SK-N-SH (cell line): ENCODE data around the gene PDHB. TPM values are rescaled to one million over a fixed set of nuclear protein-coding genes. Genes with fewer than 3 reads are reported as not detected.

Experiments
- CTCF ChIA-PET: fragments of 300-600, 350-600 bp; formaldehyde crosslinking; extraction: SDS; loops from one replicate; lab custom pipeline; 2021; lab: Yijun Ruan, JAX
- POLR2A ChIA-PET: fragments of 350-600 bp; sonication (Branson Sonifier 250); formaldehyde crosslinking; extraction: SDS; loops from one replicate; lab custom pipeline; 2020; ENCODE audit warnings: antibody characterized with exemption, inconsistent platforms; lab: Yijun Ruan, JAX
- DNase-seq: peaks from one replicate; pipeline ENCODE4 v3.0.0; 2012
- H2AFZ ChIP-seq: fragments of 200-600 bp; sonication (generic); 2 replicates; pipeline ENCODE4 v1.8.1; 2016; ENCODE audit warnings: antibody characterized with exemption, mild to moderate bottlenecking, low read depth
- H3F3A ChIP-seq: fragments of 200-600 bp; sonication (generic); replicated peaks from 2 replicates; pipeline ENCODE3; 2016; ENCODE audit warnings: antibody characterized with exemption, mild to moderate bottlenecking; ENCODE audit not compliant: insufficient read depth
- H3K27ac ChIP-seq, 2 experiments: fragments of 200-500 bp in 1 of 2; fragments of 200-600 bp in 1 of 2; sonication (Bioruptor generic) in 1 of 2; sonication (generic), shearing (Covaris generic) in 1 of 2; 2 replicates each; pipeline versions ENCODE4 v1.5.1 to v1.6.1; 2014 to 2016; ENCODE audit warnings: low read depth in 2 of 2, inconsistent platforms in 1 of 2, low read length in 1 of 2, mild to moderate bottlenecking in 1 of 2, mixed read lengths in 1 of 2
- H3K27me3 ChIP-seq: fragments of 200-600 bp; sonication (generic), shearing (Covaris generic); 2 replicates; pipeline ENCODE4 v1.6.1; 2016; ENCODE audit warnings: mixed run types; ENCODE audit not compliant: insufficient read depth
- H3K36me3 ChIP-seq, 2 experiments: fragments of 200-500 bp in 1 of 2; fragments of 200-600 bp in 1 of 2; sonication (Bioruptor generic) in 1 of 2; sonication (generic) in 1 of 2; replicated peaks in 1 of 2; 2 replicates each; pipeline versions ENCODE3 to v1.5.1; 2014 to 2016; ENCODE audit warnings: low read length in 1 of 2, mild to moderate bottlenecking in 1 of 2; ENCODE audit not compliant: insufficient read depth in 2 of 2, control insufficient read depth in 1 of 2
- H3K4me1 ChIP-seq, 2 experiments: fragments of 200-500 bp in 1 of 2; fragments of 200-600 bp in 1 of 2; sonication (Bioruptor generic) in 1 of 2; sonication (generic), shearing (Covaris generic) in 1 of 2; 2 replicates each; pipeline versions ENCODE4 v1.5.1 to v1.6.1; 2014 to 2016; ENCODE audit warnings: low read depth in 1 of 2, low read length in 1 of 2, mixed run types in 1 of 2; ENCODE audit not compliant: insufficient read depth in 2 of 2, control insufficient read depth in 1 of 2
- H3K4me2 ChIP-seq: fragments of 200-600 bp; sonication (generic), shearing (Covaris generic); 2 replicates; pipeline ENCODE4 v1.6.1; 2017; ENCODE audit warnings: mixed run types
- H3K4me3 ChIP-seq, 2 experiments: fragments of 200-500 bp in 1 of 2; fragments of 200-600 bp in 1 of 2; sonication (Bioruptor generic) in 1 of 2; sonication (generic), shearing (Covaris generic) in 1 of 2; 2 replicates each; pipeline versions ENCODE4 v1.5.1 to v1.8.1; 2014 to 2016; ENCODE audit warnings: low read depth in 2 of 2, inconsistent platforms in 1 of 2, low read length in 1 of 2, mild to moderate bottlenecking in 1 of 2, mixed read lengths in 1 of 2, moderate library complexity in 1 of 2
- H3K79me2 ChIP-seq: fragments of 200-600 bp; sonication (generic); 2 replicates; pipeline ENCODE4 v1.8.1; 2017; ENCODE audit warnings: mild to moderate bottlenecking; ENCODE audit not compliant: insufficient read depth
- H3K9ac ChIP-seq: fragments of 200-600 bp; sonication (generic); 2 replicates; pipeline ENCODE4 v1.6.1; 2017; ENCODE audit warnings: mixed run types
- H3K9me2 ChIP-seq: fragments of 200-600 bp; sonication (generic); 2 replicates; pipeline ENCODE4 v1.6.1; 2017; ENCODE audit warnings: mixed run types
- H3K9me3 ChIP-seq: fragments of 200-600 bp; sonication (generic); 2 replicates; pipeline ENCODE4 v1.6.1; 2017; ENCODE audit warnings: mixed run types, mild to moderate bottlenecking, moderate library complexity
- H4K20me1 ChIP-seq: fragments of 200-600 bp; sonication (generic); 2 replicates; pipeline ENCODE4 v1.6.1; 2017; ENCODE audit warnings: mild to moderate bottlenecking, mixed run types; ENCODE audit not compliant: insufficient read depth
- CHD2 ChIP-seq: fragments of 150-350 bp; IDR thresholded peaks from 2 replicates; pipeline ENCODE4 v1.6.1; 2018; ENCODE audit warnings: low read length; ENCODE audit not compliant: partially characterized antibody
- ELF1 ChIP-seq: IDR thresholded peaks from 2 replicates; pipeline ENCODE4 v1.4.0; 2012
- EP300 ChIP-seq, 2 experiments: IDR thresholded peaks; 2 replicates each; pipeline versions ENCODE4 v1.4.0 to v1.6.1; 2012; ENCODE audit warnings: borderline replicate concordance in 1 of 2, low read depth in 1 of 2, low read length in 1 of 2
- EZH2phosphoT487 ChIP-seq: fragments of 200-600 bp; sonication (generic); IDR thresholded peaks from 2 replicates; pipeline ENCODE4 v1.6.1; 2017; ENCODE audit warnings: low read depth, mixed run types, mild to moderate bottlenecking, antibody characterized with exemption, moderate library complexity, borderline replicate concordance
- FOXJ3 ChIP-seq: sonication (generic); formaldehyde crosslinking; IDR thresholded peaks from 2 replicates; pipeline ENCODE4 v1.5.1; 2020; ENCODE audit warnings: mild to moderate bottlenecking, missing genetic modification reagents
- FOXM1 ChIP-seq: IDR thresholded peaks from 2 replicates; pipeline ENCODE4 v1.4.0; 2012; ENCODE audit warnings: low read depth, mild to moderate bottlenecking
- NRF1 ChIP-seq: IDR thresholded peaks from 2 replicates; pipeline ENCODE4 v1.6.1; 2012; ENCODE audit warnings: low read depth, mild to moderate bottlenecking, low read length
- RAD21 ChIP-seq: IDR thresholded peaks from 2 replicates; pipeline ENCODE4 v1.6.1; 2012; ENCODE audit warnings: mild to moderate bottlenecking, low read length
- RCOR1 ChIP-seq: fragments of 150-350 bp; IDR thresholded peaks from 2 replicates; pipeline ENCODE4 v1.6.1; 2017; ENCODE audit warnings: antibody characterized with exemption, low read length
- REST ChIP-seq: IDR thresholded peaks from 2 replicates; pipeline ENCODE4 v1.6.1; 2012; ENCODE audit warnings: mild to moderate bottlenecking, low read depth, low read length, moderate library complexity
- RFX5 ChIP-seq: IDR thresholded peaks from 2 replicates; pipeline ENCODE4 v1.6.1; 2012; ENCODE audit warnings: mild to moderate bottlenecking, improper control_type of control experiment, low read length
- SIN3A ChIP-seq: IDR thresholded peaks from 2 replicates; pipeline ENCODE4 v1.6.1; 2012; ENCODE audit warnings: low read depth, mild to moderate bottlenecking, low read length, moderate library complexity, borderline replicate concordance
- SMC3 ChIP-seq: IDR thresholded peaks from 2 replicates; pipeline ENCODE4 v1.6.1; 2012; ENCODE audit warnings: low read depth, low read length, improper control_type of control experiment
- TAF1 ChIP-seq: IDR thresholded peaks from 2 replicates; pipeline ENCODE4 v1.6.1; 2012; ENCODE audit warnings: low read depth, mild to moderate bottlenecking, low read length, moderate library complexity, borderline replicate concordance
- TEAD4 ChIP-seq: IDR thresholded peaks from 2 replicates; pipeline ENCODE4 v1.4.0; 2012; ENCODE audit warnings: mild to moderate bottlenecking, borderline replicate concordance; ENCODE audit not compliant: insufficient read depth
- USF2 ChIP-seq: fragments of 150-350 bp; IDR thresholded peaks from 2 replicates; pipeline ENCODE4 v1.6.1; 2017; ENCODE audit warnings: antibody characterized with exemption, low read length, low read depth, borderline replicate concordance
- WGBS: methylation state at CpG from one replicate; pipeline ENCODE4 v1.1.6; 2017; ENCODE audit warnings: low lambda C conversion rate; 5-methylcytosine and 5-hydroxymethylcytosine counted together
- polyA plus RNA-seq, 3 experiments: library from polyadenylated mRNA; depleted of rRNA; stranded (reverse); fragments of >200 nt; gene quantifications; 2 replicates each; pipeline ENCODE4 v1.2.3, GENCODE V29; 2012
- TF ChIP-seq, protein P1 (sequence below): IDR thresholded peaks from 2 replicates; pipeline ENCODE4; 2012

Gene PDHB
- polyA plus RNA-seq, 1 of the 3 experiments (the other 2 are of a cell fraction), result 87.5 TPM

GRCh38 chr3:58427661-58428361 is 5.8 kb downstream of the PDHB start:
- ChIA-PET POLR2A (no interaction called here), CTCF (interaction anchor here (1.3 kb wide), 1 partner anchor 119 kb away, joined by 3 read pairs; no protein-coding TSS in a partner anchor)
- WGBS, result 86% methylated on average over 7 of the region's 7 CpGs
- no peaks in the 10 kb centered on the region for H3K9me3 ChIP-seq
- H3K4me1 ChIP-seq, result peaks cover 0 to 4% of the 10 kb centered on the region in 2 experiments; a peak in 2 of 4 replicates
- no peak overlapping the region for H3K9ac ChIP-seq
- peaks cover 14% of the 10 kb centered on the region for H3K79me2 ChIP-seq
- no peaks in the 10 kb centered on the region for H3K9me2 ChIP-seq
- no peak overlapping the region for H3K4me3 ChIP-seq
- H2AFZ ChIP-seq, result no peak overlapping the region
- peaks cover 69 to 78% of the 10 kb centered on the region in 2 experiments for H3K36me3 ChIP-seq
- H3K4me2 ChIP-seq, result no peak overlapping the region
- no peak for TF ChIP-seq ELF1
- TF ChIP-seq, protein P1, sequence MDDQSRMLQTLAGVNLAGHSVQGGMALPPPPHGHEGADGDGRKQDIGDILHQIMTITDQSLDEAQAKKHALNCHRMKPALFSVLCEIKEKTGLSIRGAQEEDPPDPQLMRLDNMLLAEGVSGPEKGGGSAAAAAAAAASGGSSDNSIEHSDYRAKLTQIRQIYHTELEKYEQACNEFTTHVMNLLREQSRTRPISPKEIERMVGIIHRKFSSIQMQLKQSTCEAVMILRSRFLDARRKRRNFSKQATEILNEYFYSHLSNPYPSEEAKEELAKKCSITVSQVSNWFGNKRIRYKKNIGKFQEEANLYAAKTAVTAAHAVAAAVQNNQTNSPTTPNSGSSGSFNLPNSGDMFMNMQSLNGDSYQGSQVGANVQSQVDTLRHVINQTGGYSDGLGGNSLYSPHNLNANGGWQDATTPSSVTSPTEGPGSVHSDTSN, result no peak
- no peak for TF ChIP-seq FOXM1
- no peak for TF ChIP-seq SMC3
- TF ChIP-seq EP300 (IDR thresholded peaks at IDR 0.05; ENCODE audit: borderline replicate concordance in 1 of 2, low read depth in 1 of 2, low read length in 1 of 2), result no peak
- TF ChIP-seq FOXJ3, result no peak
- TF ChIP-seq EZH2phosphoT487, result no peak
- TF ChIP-seq RAD21, result no peak
- TF ChIP-seq CHD2, result no peak
- TF ChIP-seq RFX5, result no peak
- no peak for TF ChIP-seq NRF1
- no peak for TF ChIP-seq SIN3A
- H3F3A ChIP-seq, result peaks cover 14% of the 10 kb centered on the region
- H3K27ac ChIP-seq, result no peak overlapping the region
- DNase-seq, result no peak
- no peaks in the 10 kb centered on the region for H3K27me3 ChIP-seq
- H4K20me1 ChIP-seq, result no peaks in the 10 kb centered on the region

GRCh38 chr3:58425782-58426181 is 7.8 kb downstream of the PDHB start:
- Histone ChIP-seq H3K4me1 (no peaks in the 10 kb centered on the region), H3K79me2 (no peaks in the 10 kb centered on the region), H4K20me1 (no peaks in the 10 kb centered on the region), H3K9me3 (no peaks in the 10 kb centered on the region), H3K4me3 (no peak overlapping the region), H3K9me2 (no peaks in the 10 kb centered on the region), H3K9ac (no peak overlapping the region), H2AFZ (no peak overlapping the region), H3K27ac (no peak overlapping the region), H3K27me3 (no peaks in the 10 kb centered on the region), H3K4me2 (no peak overlapping the region), H3K36me3 (peaks cover 53 to 67% of the 10 kb centered on the region in 2 experiments), H3F3A (peaks cover 14% of the 10 kb centered on the region)
- DNase-seq, result no peak
- ChIA-PET POLR2A (no interaction called here), CTCF (interaction anchor here (1.0 to 3.5 kb wide), 2 partner anchors 10 to 38 kb away, joined by 3 to 17 read pairs; no protein-coding TSS in a partner anchor)
- TF ChIP-seq TAF1 (no peak), RFX5 (no peak), USF2 (no peak), RCOR1 (no peak), REST (no peak), FOXJ3 (no peak), TEAD4 (no peak)
- 88% methylated on average over 2 of the region's 2 CpGs for WGBS
